ENCODE results near the gene TEAD1. TPM values are rescaled to one million over a fixed set of nuclear protein-coding genes. Genes with fewer than 3 reads are reported as not detected.

Gene TEAD1
- total RNA-seq, 1 experiment from 2014 or later, result 102 TPM

- CTCF ChIA-PET, result no interaction called here
- Histone ChIP-seq H3K27ac (ENCODE audit: low read length) (no peak overlapping the region), H3K27me3 (ENCODE audit: control insufficient read depth, insufficient read depth, low read length) (no peaks in the 10 kb centered on the region), H3K4me1 (ENCODE audit: control insufficient read depth, insufficient read depth, low read length) (no peaks in the 10 kb centered on the region), H3K9me3 (ENCODE audit: control insufficient read depth, insufficient read depth, low read depth, low read length) (no peaks in the 10 kb centered on the region), H3K4me3 (ENCODE audit: low read depth in 2 of 2, low read length in 2 of 2) (no peak overlapping the region), H3K36me3 (ENCODE audit: control insufficient read depth, insufficient read depth, low read length) (no peaks in the 10 kb centered on the region; the same call in 1 of the 2 replicates)
- ATAC-seq, result no peak
- in situ Hi-C loops (cut with HindIII; ENCODE audit: low pct_unique_long_range_greater_than_20kb, low sequenced_read_pairs) (no loop called here), intact Hi-C loops (cut with micrococcal nuclease; ENCODE audit: unreplicated experiment) (no loop called here)
- no TSS peak for BruUV-seq (replicated peaks)
- POLR2A ChIA-PET, result no interaction called here
- no peak for DNase-seq (ENCODE audit: low read depth, low spot score)
- TF ChIP-seq TCF7L2 (IDR thresholded peaks at IDR 0.05; ENCODE audit: low read depth, low read length), result no peak
- no peak for TF ChIP-seq POLR2AphosphoS5 (IDR thresholded peaks at IDR 0.05; ENCODE audit: low read depth, low read length)
- no peak for TF ChIP-seq SIN3A (IDR thresholded peaks at IDR 0.05; ENCODE audit: borderline replicate concordance, insufficient read depth, low read depth, low read length)
- no peak for TF ChIP-seq REST (IDR thresholded peaks at IDR 0.05; ENCODE audit: insufficient read depth in 1 of 2, low read depth in 2 of 2, low read length in 1 of 2)
- no peak for TF ChIP-seq CTCF (IDR thresholded peaks at IDR 0.05)
These were observed 267.4 kb downstream of the TEAD1 start for GRCh38 chr11:12941671-12942070.

GRCh38 chr11:12942157-12942556 is 267.9 kb downstream of the TEAD1 start:
- ATAC-seq (no peak), DNase-seq (ENCODE audit: low read depth, low spot score) (no peak)
- ChIA-PET POLR2A (no interaction called here), CTCF (no interaction called here)
- intact Hi-C loops (cut with micrococcal nuclease; ENCODE audit: unreplicated experiment) (no loop called here), in situ Hi-C loops (cut with HindIII; ENCODE audit: low pct_unique_long_range_greater_than_20kb, low sequenced_read_pairs) (no loop called here)
- no peaks in the 10 kb centered on the region for H3K27me3 ChIP-seq (ENCODE audit: control insufficient read depth, insufficient read depth, low read length)
- H3K4me3 ChIP-seq (ENCODE audit: low read depth in 2 of 2, low read length in 2 of 2), result no peak overlapping the region
- H3K4me1 ChIP-seq (ENCODE audit: control insufficient read depth, insufficient read depth, low read length), result no peaks in the 10 kb centered on the region
- H3K36me3 ChIP-seq (ENCODE audit: control insufficient read depth, insufficient read depth, low read length), result no peaks in the 10 kb centered on the region; the same call in 1 of the 2 replicates
- TF ChIP-seq TCF7L2 (IDR thresholded peaks at IDR 0.05; ENCODE audit: low read depth, low read length) (no peak), SIN3A (IDR thresholded peaks at IDR 0.05; ENCODE audit: borderline replicate concordance, insufficient read depth, low read depth, low read length) (no peak), CTCF (IDR thresholded peaks at IDR 0.05) (no peak), POLR2AphosphoS5 (IDR thresholded peaks at IDR 0.05; ENCODE audit: low read depth, low read length) (no peak), REST (IDR thresholded peaks at IDR 0.05; ENCODE audit: insufficient read depth in 1 of 2, low read depth in 2 of 2, low read length in 1 of 2) (no peak)
- no peak overlapping the region for H3K27ac ChIP-seq (ENCODE audit: low read length)
- no TSS peak for BruUV-seq (replicated peaks)
- no peaks in the 10 kb centered on the region for H3K9me3 ChIP-seq (ENCODE audit: control insufficient read depth, insufficient read depth, low read depth, low read length)
